HepG2 (cell line): ENCODE data around the gene TRIM6. TPM values are rescaled to one million over a fixed set of nuclear protein-coding genes. Genes with fewer than 3 reads are reported as not detected.

Source experiments
- ATAC-seq: fragments of 200-7000 bp; cut with Tn5 transposase; 3 replicates; pipeline ENCODE4 v1.9.1; 2020; ENCODE audit warnings: mild to moderate bottlenecking, moderate library complexity
- BruUV-seq: library from RNA; stranded (reverse); fragments of 400-500 nt; replicated peaks from 2 replicates; lab custom pipeline; 2021; lab: Mats Ljungman, UMichigan
- CTCF ChIA-PET: fragments of 300-600 bp; formaldehyde crosslinking; extraction: SDS; loops from one replicate; lab custom pipeline; 2021; ENCODE audit warnings: low total read pairs, inconsistent platforms, low intra/inter-chr PET ratio; lab: Yijun Ruan, JAX
- POLR2A ChIA-PET: fragments of 350-600 bp; sonication (Branson Sonifier 250); formaldehyde crosslinking; loops from one replicate; lab custom pipeline; 2020; ENCODE audit warnings: antibody characterized with exemption, inconsistent platforms; lab: Yijun Ruan, JAX
- DNase-seq: peaks from one replicate; pipeline ENCODE4 v3.0.0-alpha.2; 2015; ENCODE audit warnings: low spot score
- FAIRE-seq: peaks from 3 replicates; lab custom pipeline; 2011; peaks lifted over from hg19 to GRCh38; lab: Jason Lieb, UNC
- H2AFZ ChIP-seq: one replicate; pipeline ENCODE4 v1.6.1; 2011; ENCODE audit warnings: low read length, inconsistent platforms
- H3K27ac ChIP-seq: fragments of 300-600 bp; 3 replicates; pipeline ENCODE4 v1.8.0; 2011; ENCODE audit warnings: mixed run types, mild to moderate bottlenecking, mixed read lengths, low read length, inconsistent platforms; ENCODE audit not compliant: insufficient read depth; ENCODE audit errors: extremely low read length
- H3K27me3 ChIP-seq, 2 experiments: fragments of 200-600 bp in 1 of 2; 2 replicates in 1 of 2; 3 replicates in 1 of 2; pipeline versions ENCODE4 v1.6.0 to v1.8.0; 2011; ENCODE audit warnings: low read length in 2 of 2, mild to moderate bottlenecking in 2 of 2, moderate library complexity in 2 of 2, inconsistent platforms in 1 of 2; ENCODE audit not compliant: insufficient read depth in 2 of 2, control insufficient read depth in 1 of 2
- H3K36me3 ChIP-seq, 2 experiments: fragments of 200-600 bp in 1 of 2; replicated peaks in 1 of 2; 2 replicates in 1 of 2; 3 replicates in 1 of 2; pipeline versions ENCODE4 v1.5.1 to v1.8.0; 2011; ENCODE audit warnings: low read length in 2 of 2, inconsistent platforms in 1 of 2; ENCODE audit not compliant: insufficient read depth in 2 of 2, control insufficient read depth in 1 of 2
- H3K4me1 ChIP-seq: 2 replicates; pipeline ENCODE4 v1.5.1; 2012; ENCODE audit warnings: low read length, inconsistent platforms; ENCODE audit not compliant: insufficient read depth
- H3K4me2 ChIP-seq: 2 replicates; pipeline ENCODE4 v1.6.0; 2011; ENCODE audit warnings: low read depth, low read length, inconsistent platforms
- H3K4me3 ChIP-seq, 3 experiments: fragments of 200-600 bp in 1 of 3; sonication (generic), shearing (Covaris generic) in 1 of 3; replicated peaks in 1 of 3; 2 replicates each; pipeline ENCODE4 v1.5.1; 2011 to 2016; ENCODE audit warnings: low read length in 3 of 3, inconsistent platforms in 2 of 3, low read depth in 2 of 3, mild to moderate bottlenecking in 2 of 3, control low read depth in 1 of 3, mixed read lengths in 1 of 3; ENCODE audit not compliant: insufficient read depth in 1 of 3
- H3K79me2 ChIP-seq: one replicate; pipeline ENCODE4 v1.6.1; 2011; ENCODE audit warnings: low read length, inconsistent platforms; ENCODE audit not compliant: insufficient read depth
- H3K9ac ChIP-seq: 2 replicates; pipeline ENCODE4 v1.6.0; 2011; ENCODE audit warnings: mild to moderate bottlenecking, low read depth, low read length, inconsistent platforms; ENCODE audit not compliant: insufficient read depth
- H3K9me3 ChIP-seq: 2 replicates; pipeline ENCODE4 v1.5.1; 2012; ENCODE audit warnings: mild to moderate bottlenecking, low read length
- H4K20me1 ChIP-seq: 2 replicates; pipeline ENCODE4 v1.6.0; 2011; ENCODE audit warnings: inconsistent platforms, mild to moderate bottlenecking, low read length, moderate library complexity; ENCODE audit not compliant: insufficient read depth
- DNMT3B ChIP-seq: conservative IDR thresholded peaks from 2 replicates; pipeline ENCODE4 v1.6.1; 2016; ENCODE audit warnings: missing biosample characterization, control low read depth
- ETV5 ChIP-seq: IDR thresholded peaks from 2 replicates; pipeline ENCODE4 v1.6.1; 2018; ENCODE audit warnings: missing biosample characterization, missing genetic modification reagents, inconsistent platforms, borderline replicate concordance
- FLYWCH1 ChIP-seq: sonication (generic); formaldehyde crosslinking; IDR thresholded peaks from 2 replicates; pipeline ENCODE4 v1.8.1; 2023; ENCODE audit warnings: mild to moderate bottlenecking, missing genetic modification reagents
- GABPA ChIP-seq, 2 experiments: IDR thresholded peaks; 2 replicates each; pipeline ENCODE4 v1.6.1; 2011 to 2016; ENCODE audit warnings: low read depth in 2 of 2, low read length in 1 of 2, missing biosample characterization in 1 of 2, missing genetic modification characterization in 1 of 2
- HDAC2 ChIP-seq: sonication (generic); formaldehyde crosslinking; IDR thresholded peaks from 2 replicates; pipeline ENCODE4 v1.4.0; 2020; ENCODE audit warnings: missing genetic modification reagents
- HIVEP1 ChIP-seq: sonication (generic); formaldehyde crosslinking; IDR thresholded peaks from 2 replicates; pipeline ENCODE4 v1.4.0; 2020; ENCODE audit warnings: mild to moderate bottlenecking, missing genetic modification reagents
- KLF6 ChIP-seq: IDR thresholded peaks from 2 replicates; pipeline ENCODE4 v1.8.0; 2016; ENCODE audit warnings: missing biosample characterization, missing genetic modification reagents
- POLR2G ChIP-seq: fragments of 200-400 bp; formaldehyde crosslinking; IDR thresholded peaks from 2 replicates; pipeline ENCODE4 v1.6.1; 2018; ENCODE audit warnings: mild to moderate bottlenecking, low read depth, low read length, moderate library complexity
- RBM39 ChIP-seq: fragments of 200-400 bp; formaldehyde crosslinking; IDR thresholded peaks from one replicate; pipeline ENCODE4 v1.6.1; 2018; ENCODE audit warnings: antibody characterized with exemption, mild to moderate bottlenecking, low read depth, low read length; ENCODE audit not compliant: poor library complexity, severe bottlenecking
- STAT5B ChIP-seq: sonication (generic); formaldehyde crosslinking; IDR thresholded peaks from 2 replicates; pipeline ENCODE4 v1.4.0; 2020; ENCODE audit warnings: missing genetic modification reagents
- ZBTB38 ChIP-seq: sonication (generic); formaldehyde crosslinking; IDR thresholded peaks from 2 replicates; pipeline ENCODE4 v1.5.1; 2020; ENCODE audit warnings: mild to moderate bottlenecking, missing genetic modification reagents
- ZFAT ChIP-seq: sonication (generic); formaldehyde crosslinking; conservative IDR thresholded peaks from 2 replicates; pipeline ENCODE4 v1.8.1; 2023; ENCODE audit warnings: missing genetic modification reagents, inconsistent platforms
- ZNF432 ChIP-seq: sonication (generic); formaldehyde crosslinking; IDR thresholded peaks from 2 replicates; pipeline ENCODE4 v1.5.0; 2020; ENCODE audit warnings: missing genetic modification reagents, mild to moderate bottlenecking, borderline replicate concordance
- WGBS: methylation state at CpG from one replicate; pipeline ENCODE4 v1.1.6; 2017; ENCODE audit warnings: low lambda C conversion rate; 5-methylcytosine and 5-hydroxymethylcytosine counted together
- in situ Hi-C: cut with HindIII; loops from 2 replicates; pipeline ENCODE4 v1.10.0; 2017; ENCODE audit warnings: low pct_unique_long_range_greater_than_20kb; ENCODE audit not compliant: extremely low pct_ligation_motif_present
- intact Hi-C: fragments of 100-400 bp; cut with micrococcal nuclease; formaldehyde crosslinking; loops from one replicate; pipeline ENCODE4 v1.10.0; 2022; ENCODE audit not compliant: unreplicated experiment
- polyA plus RNA-seq, 8 experiments: library from polyadenylated mRNA; depleted of rRNA in 3 of 8; stranded (reverse) in 7 of 8; unstranded in 1 of 8; fragments of >200 nt; fragmentation: Illumina TruSeq in 4 of 8; extraction: Trizol in 4 of 8; gene quantifications; 2 replicates each; pipeline versions ENCODE4 v1.2.1 to v1.2.3, GENCODE V29; 2011 to 2016; ENCODE audit warnings: low read depth in 4 of 8, missing spikeins in 1 of 8, mixed read lengths in 1 of 8; ENCODE audit not compliant: insufficient read depth in 1 of 8
- total RNA-seq, 5 experiments: library from RNA; depleted of rRNA; stranded (reverse); fragments of >200 nt; fragmentation: Illumina TruSeq; extraction: Trizol; gene quantifications; 2 replicates each; pipeline ENCODE4 v1.2.3, GENCODE V29; 2016; ENCODE audit warnings: low read depth in 1 of 5
- TF ChIP-seq, protein P1 (sequence below): sonication (generic); formaldehyde crosslinking; IDR thresholded peaks from 2 replicates; pipeline ENCODE4 v1.5.1; 2020; ENCODE audit warnings: mild to moderate bottlenecking, moderate library complexity, missing genetic modification reagents

The TRIM6 gene
- total and polyA plus RNA-seq, 2 of the 13 experiments (the other 11 are each of a cell fraction or from before 2014, with no cell fraction given): not detected

DNA sequence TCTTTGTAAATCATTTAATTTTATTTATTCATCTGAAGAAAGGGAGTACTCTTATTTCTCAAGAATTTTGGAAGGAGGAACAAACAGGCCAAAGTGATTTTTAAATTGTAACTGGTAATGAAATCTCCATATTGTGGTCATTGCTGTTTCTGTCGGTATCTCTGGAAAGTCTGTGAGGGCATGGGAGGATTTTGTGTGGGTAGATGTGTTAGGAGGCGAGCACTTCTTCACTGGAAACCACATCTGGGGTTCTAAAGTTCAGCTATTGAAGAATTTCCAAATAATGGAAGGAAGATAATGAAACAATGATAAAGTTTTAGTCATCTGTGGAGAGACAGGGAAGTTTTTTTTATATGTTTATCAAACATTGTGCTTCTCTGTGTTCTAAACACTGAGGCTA lies 35.0 kb downstream of the TRIM6 start:
- TF ChIP-seq ZFAT (CRISPR knock-in tag) (no peak), HIVEP1 (CRISPR knock-in tag) (no peak), STAT5B (CRISPR knock-in tag) (no peak), RBM39 (no peak), HDAC2 (CRISPR knock-in tag) (no peak)
- in situ Hi-C loops (no loop called here), intact Hi-C loops (no loop called here)
- 0 out of 5 replicates have a peak, but pooled peaks cover 0 to 5% of the 10 kb centered on the region in 2 experiments for H3K27me3 ChIP-seq
- no peaks in the 10 kb centered on the region for H3K79me2 ChIP-seq
- no peak overlapping the region for H3K4me2 ChIP-seq
- no peak overlapping the region for H2AFZ ChIP-seq
- ATAC-seq (no peak), FAIRE-seq (no peak), DNase-seq (no peak)
- no peaks in the 10 kb centered on the region for H4K20me1 ChIP-seq
- no peaks in the 10 kb centered on the region for H3K4me1 ChIP-seq
- no peaks in the 10 kb centered on the region for H3K36me3 ChIP-seq
- ChIA-PET CTCF (no interaction called here), POLR2A (no interaction called here)
- H3K9ac ChIP-seq: no peak overlapping the region
- no peak overlapping the region for H3K27ac ChIP-seq
- WGBS: 29% methylated on average over 2 of the region's 2 CpGs
- BruUV-seq: no TSS peak
- no peak overlapping the region for H3K4me3 ChIP-seq
- no peaks in the 10 kb centered on the region for H3K9me3 ChIP-seq

DNA sequence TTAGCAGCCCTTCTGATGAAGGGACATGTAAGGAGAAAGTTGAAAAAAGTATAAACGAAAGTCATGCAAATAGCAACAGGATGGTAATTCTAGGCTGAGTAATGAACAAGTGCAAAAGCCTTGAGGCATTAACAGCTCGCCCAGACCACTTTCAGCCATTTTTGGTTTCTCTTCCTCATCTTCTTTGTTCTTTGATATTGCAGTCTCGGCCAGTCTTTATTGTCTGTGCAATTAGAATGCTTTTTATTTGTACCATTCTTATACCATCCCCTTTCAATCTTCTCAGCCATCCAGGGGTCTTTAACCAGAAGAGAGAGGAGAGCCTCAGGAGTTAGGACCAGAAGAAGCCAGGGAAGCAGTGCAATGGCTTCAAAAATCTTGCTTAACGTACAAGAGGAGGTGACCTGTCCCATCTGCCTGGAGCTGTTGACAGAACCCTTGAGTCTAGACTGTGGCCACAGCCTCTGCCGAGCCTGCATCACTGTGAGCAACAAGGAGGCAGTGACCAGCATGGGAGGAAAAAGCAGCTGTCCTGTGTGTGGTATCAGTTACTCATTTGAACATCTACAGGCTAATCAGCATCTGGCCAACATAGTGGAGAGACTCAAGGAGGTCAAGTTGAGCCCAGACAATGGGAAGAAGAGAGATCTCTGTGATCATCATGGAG lies 35.7 kb downstream of the TRIM6 start:
- H3K4me3 ChIP-seq: no peak overlapping the region
- 0 out of 5 replicates have a peak, but pooled peaks cover 0 to 5% of the 10 kb centered on the region in 2 experiments for H3K27me3 ChIP-seq
- TF ChIP-seq ZNF432: no peak
- no peak for TF ChIP-seq FLYWCH1
- TF ChIP-seq POLR2G: no peak
- TF ChIP-seq DNMT3B (CRISPR knock-in tag): no peak
- no peak for TF ChIP-seq GABPA (IDR thresholded peaks at IDR 0.05; ENCODE audit: low read depth, low read length)
- TF ChIP-seq GABPA (CRISPR knock-in tag; IDR thresholded peaks at IDR 0.05; ENCODE audit: low read depth): no peak
- TF ChIP-seq KLF6 (CRISPR knock-in tag): no peak
- TF ChIP-seq, protein P1, sequence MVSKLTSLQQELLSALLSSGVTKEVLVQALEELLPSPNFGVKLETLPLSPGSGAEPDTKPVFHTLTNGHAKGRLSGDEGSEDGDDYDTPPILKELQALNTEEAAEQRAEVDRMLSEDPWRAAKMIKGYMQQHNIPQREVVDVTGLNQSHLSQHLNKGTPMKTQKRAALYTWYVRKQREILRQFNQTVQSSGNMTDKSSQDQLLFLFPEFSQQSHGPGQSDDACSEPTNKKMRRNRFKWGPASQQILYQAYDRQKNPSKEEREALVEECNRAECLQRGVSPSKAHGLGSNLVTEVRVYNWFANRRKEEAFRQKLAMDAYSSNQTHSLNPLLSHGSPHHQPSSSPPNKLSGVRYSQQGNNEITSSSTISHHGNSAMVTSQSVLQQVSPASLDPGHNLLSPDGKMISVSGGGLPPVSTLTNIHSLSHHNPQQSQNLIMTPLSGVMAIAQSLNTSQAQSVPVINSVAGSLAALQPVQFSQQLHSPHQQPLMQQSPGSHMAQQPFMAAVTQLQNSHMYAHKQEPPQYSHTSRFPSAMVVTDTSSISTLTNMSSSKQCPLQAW (CRISPR knock-in tag): no peak
- no peak for TF ChIP-seq ZBTB38
- TF ChIP-seq ETV5 (CRISPR knock-in tag): no peak
- ChIA-PET POLR2A (no interaction called here), CTCF (no interaction called here)
- no peaks in the 10 kb centered on the region for H3K4me1 ChIP-seq
- no peak overlapping the region for H3K4me2 ChIP-seq
- intact Hi-C loops (no loop called here), in situ Hi-C loops (no loop called here)
- H2AFZ ChIP-seq: no peak overlapping the region
- no peaks in the 10 kb centered on the region for H4K20me1 ChIP-seq
- FAIRE-seq: no peak
- no peak for DNase-seq
- BruUV-seq: no TSS peak
- H3K27ac ChIP-seq: no peak overlapping the region
- WGBS: 9% methylated on average over 5 of the region's 5 CpGs
- no peaks in the 10 kb centered on the region for H3K36me3 ChIP-seq
- no peak for ATAC-seq
- H3K9me3 ChIP-seq: no peaks in the 10 kb centered on the region
- H3K79me2 ChIP-seq: no peaks in the 10 kb centered on the region
- H3K9ac ChIP-seq: no peak overlapping the region
